ENCODE results near the gene GPA33.

The GPA33 gene

DNA sequence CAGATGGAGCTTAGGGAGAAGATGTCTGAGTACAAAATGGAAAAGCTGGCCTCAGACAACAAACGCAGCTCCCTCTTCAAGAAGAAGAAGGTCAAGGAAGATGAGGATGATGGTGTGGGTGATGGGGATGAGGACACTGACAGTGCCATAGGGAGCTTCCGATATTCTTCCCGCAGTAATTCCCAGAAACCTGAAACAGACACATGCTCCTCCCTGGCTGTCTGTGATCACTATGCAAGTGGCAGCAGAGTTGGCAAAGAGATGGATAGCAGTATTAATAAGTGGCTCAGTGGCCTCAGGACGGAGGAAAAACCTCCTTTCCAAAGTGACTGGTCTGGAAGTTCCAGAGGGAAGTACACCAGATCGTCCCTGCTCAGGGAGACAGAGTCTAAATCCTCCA lies 37.5 kb upstream of the GPA33 start:
- H3K36me3 ChIP-seq = no peaks in the 10 kb centered on the region
- TF ChIP-seq CTCF (IDR thresholded peaks at IDR 0.05; ENCODE audit: low read depth, low read length) = no peak
- H3K27me3 ChIP-seq (ENCODE audit: insufficient read depth, low read depth, severe bottlenecking) = no peaks in the 10 kb centered on the region
- DNase-seq = no peak
- H3K4me3 ChIP-seq (ENCODE audit: low read depth, low read length) = no peak overlapping the region
- no peak overlapping the region for H3K27ac ChIP-seq
- H3K9me3 ChIP-seq (ENCODE audit: severe bottlenecking) = no peaks in the 10 kb centered on the region

GRCh38 chr1:167127236-167127635 lies 37.1 kb upstream of the GPA33 start:
- TF ChIP-seq CTCF (IDR thresholded peaks at IDR 0.05; ENCODE audit: low read depth, low read length) = no peak
- Histone ChIP-seq H3K36me3 (no peaks in the 10 kb centered on the region), H3K27ac (no peak overlapping the region), H3K9me3 (ENCODE audit: severe bottlenecking) (no peaks in the 10 kb centered on the region), H3K4me3 (ENCODE audit: low read depth, low read length) (no peak overlapping the region), H3K27me3 (ENCODE audit: insufficient read depth, low read depth, severe bottlenecking) (no peaks in the 10 kb centered on the region)
- DNase-seq = no peak

DNA sequence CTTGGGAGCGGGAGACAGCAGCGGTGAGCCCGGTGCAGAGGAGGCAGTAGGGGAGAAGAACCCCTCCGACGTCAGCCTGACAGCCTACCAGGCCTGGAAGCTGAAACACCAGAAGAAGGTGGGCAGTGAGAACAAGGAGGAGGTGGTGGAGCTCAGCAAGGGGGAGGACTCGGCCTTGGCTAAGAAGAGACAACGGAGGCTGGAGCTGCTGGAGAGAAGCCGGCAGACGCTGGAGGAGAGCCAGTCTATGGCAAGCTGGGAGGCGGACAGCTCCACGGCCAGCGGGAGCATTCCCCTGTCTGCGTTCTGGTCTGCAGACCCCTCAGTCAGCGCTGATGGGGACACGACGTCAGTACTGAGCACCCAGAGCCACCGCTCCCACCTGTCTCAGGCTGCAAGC lies 36.6 kb upstream of the GPA33 start:
- no peak for DNase-seq
- Histone ChIP-seq H3K4me3 (ENCODE audit: low read depth, low read length) (no peak overlapping the region), H3K36me3 (no peaks in the 10 kb centered on the region), H3K9me3 (ENCODE audit: severe bottlenecking) (no peaks in the 10 kb centered on the region), H3K27ac (no peak overlapping the region), H3K27me3 (ENCODE audit: insufficient read depth, low read depth, severe bottlenecking) (no peaks in the 10 kb centered on the region)
- no peak for TF ChIP-seq CTCF (IDR thresholded peaks at IDR 0.05; ENCODE audit: low read depth, low read length)

GRCh38 chr1:167126317-167126716 lies 36.1 kb upstream of the GPA33 start:
- no peaks in the 10 kb centered on the region for H3K27me3 ChIP-seq (ENCODE audit: insufficient read depth, low read depth, severe bottlenecking)

GRCh38 chr1:167122568-167122967 lies 32.4 kb upstream of the GPA33 start:
- no peak for TF ChIP-seq CTCF (IDR thresholded peaks at IDR 0.05; ENCODE audit: low read depth, low read length)
- H3K36me3 ChIP-seq = no peaks in the 10 kb centered on the region
- H3K4me3 ChIP-seq (ENCODE audit: low read depth, low read length) = no peak overlapping the region
- no peaks in the 10 kb centered on the region for H3K27me3 ChIP-seq (ENCODE audit: insufficient read depth, low read depth, severe bottlenecking)
- DNase-seq = no peak
- no peaks in the 10 kb centered on the region for H3K9me3 ChIP-seq (ENCODE audit: severe bottlenecking)
- no peak overlapping the region for H3K27ac ChIP-seq

More at GRCh38 chr1:167126317-167126716, 36.1 kb upstream of the GPA33 start:
- no peak overlapping the region for H3K27ac ChIP-seq
- no peaks in the 10 kb centered on the region for H3K36me3 ChIP-seq
- no peak overlapping the region for H3K4me3 ChIP-seq (ENCODE audit: low read depth, low read length)
- no peak for TF ChIP-seq CTCF (IDR thresholded peaks at IDR 0.05; ENCODE audit: low read depth, low read length)
- no peaks in the 10 kb centered on the region for H3K9me3 ChIP-seq (ENCODE audit: severe bottlenecking)
- DNase-seq = no peak

DNA sequence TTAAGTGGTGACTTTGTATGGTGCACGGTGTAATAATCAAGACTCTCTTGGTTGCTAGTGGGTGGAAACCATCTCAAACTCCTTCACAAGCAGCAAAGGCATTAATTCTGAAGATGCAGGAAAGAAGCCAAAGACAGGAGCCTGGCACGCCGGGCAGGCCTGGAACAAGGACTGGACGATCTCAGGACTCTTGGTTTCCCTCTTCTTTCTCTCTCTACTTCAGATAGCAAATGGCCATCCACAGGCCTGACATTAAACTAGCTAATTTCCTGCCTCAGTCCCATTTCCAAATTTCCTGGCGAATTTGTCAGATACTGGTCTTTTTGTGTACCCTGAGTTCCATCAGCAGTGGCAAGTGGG lies 31.9 kb upstream of the GPA33 start:
- no peak overlapping the region for H3K4me3 ChIP-seq (ENCODE audit: low read depth, low read length)
- no peak for DNase-seq
- H3K27me3 ChIP-seq (ENCODE audit: insufficient read depth, low read depth, severe bottlenecking) = no peaks in the 10 kb centered on the region
- no peak for TF ChIP-seq CTCF (IDR thresholded peaks at IDR 0.05; ENCODE audit: low read depth, low read length)
- H3K36me3 ChIP-seq = no peaks in the 10 kb centered on the region
- no peaks in the 10 kb centered on the region for H3K9me3 ChIP-seq (ENCODE audit: severe bottlenecking)
- no peak overlapping the region for H3K27ac ChIP-seq

Measured in WERI-Rb-1 (cell line).